NCI-H526 treated with DMSO at 0.1 percent for 48 hours (cell line): ENCODE data around the gene MYL12A.

Experiments
- DNase-seq: peaks from one replicate; lab custom pipeline; 2025; lab: John Stamatoyannopoulos, UW

The MYL12A gene

GRCh38 chr18:3283253-3283863 lies 35.8 kb downstream of the MYL12A start:
- DNase-seq: peak; percentile 33

GRCh38 chr18:3283908-3284307 lies 36.3 kb downstream of the MYL12A start:
- DNase-seq: peak; percentile 33

GRCh38 chr18:3284501-3284900 lies 36.9 kb downstream of the MYL12A start:
- no peak for DNase-seq

GRCh38 chr18:3286159-3286558 lies 38.6 kb downstream of the MYL12A start:
- no peak for DNase-seq

- DNase-seq: no peak
These were observed 45.8 kb downstream of the MYL12A start for GRCh38 chr18:3293196-3293951.

GRCh38 chr18:3294435-3295080 lies 47.0 kb downstream of the MYL12A start:
- DNase-seq: no peak

GRCh38 chr18:3297025-3297984 lies 49.7 kb downstream of the MYL12A start:
- no peak for DNase-seq

GRCh38 chr18:3304832-3305231 lies 57.2 kb downstream of the MYL12A start:
- no peak for DNase-seq

- DNase-seq: no peak
These were observed 57.8 kb downstream of the MYL12A start for GRCh38 chr18:3305354-3305762.
